T-helper 2 cell (primary cell): ENCODE measurements around the gene ST6GALNAC1.

ENCODE experiments used
- DNase-seq, 5 experiments: peaks; one replicate each; pipeline versions ENCODE4 v3.0.0 to v3.0.0-alpha.2; 2012 to 2022
- total RNA-seq, 2 donors: gene quantifications; one replicate each; lab custom pipeline; 2026; lab: John Stamatoyannopoulos, UW

Gene ST6GALNAC1, protein sequence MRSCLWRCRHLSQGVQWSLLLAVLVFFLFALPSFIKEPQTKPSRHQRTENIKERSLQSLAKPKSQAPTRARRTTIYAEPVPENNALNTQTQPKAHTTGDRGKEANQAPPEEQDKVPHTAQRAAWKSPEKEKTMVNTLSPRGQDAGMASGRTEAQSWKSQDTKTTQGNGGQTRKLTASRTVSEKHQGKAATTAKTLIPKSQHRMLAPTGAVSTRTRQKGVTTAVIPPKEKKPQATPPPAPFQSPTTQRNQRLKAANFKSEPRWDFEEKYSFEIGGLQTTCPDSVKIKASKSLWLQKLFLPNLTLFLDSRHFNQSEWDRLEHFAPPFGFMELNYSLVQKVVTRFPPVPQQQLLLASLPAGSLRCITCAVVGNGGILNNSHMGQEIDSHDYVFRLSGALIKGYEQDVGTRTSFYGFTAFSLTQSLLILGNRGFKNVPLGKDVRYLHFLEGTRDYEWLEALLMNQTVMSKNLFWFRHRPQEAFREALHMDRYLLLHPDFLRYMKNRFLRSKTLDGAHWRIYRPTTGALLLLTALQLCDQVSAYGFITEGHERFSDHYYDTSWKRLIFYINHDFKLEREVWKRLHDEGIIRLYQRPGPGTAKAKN
- 8.7 to 9.0 reads per million in 2 donors for total RNA-seq

DNA sequence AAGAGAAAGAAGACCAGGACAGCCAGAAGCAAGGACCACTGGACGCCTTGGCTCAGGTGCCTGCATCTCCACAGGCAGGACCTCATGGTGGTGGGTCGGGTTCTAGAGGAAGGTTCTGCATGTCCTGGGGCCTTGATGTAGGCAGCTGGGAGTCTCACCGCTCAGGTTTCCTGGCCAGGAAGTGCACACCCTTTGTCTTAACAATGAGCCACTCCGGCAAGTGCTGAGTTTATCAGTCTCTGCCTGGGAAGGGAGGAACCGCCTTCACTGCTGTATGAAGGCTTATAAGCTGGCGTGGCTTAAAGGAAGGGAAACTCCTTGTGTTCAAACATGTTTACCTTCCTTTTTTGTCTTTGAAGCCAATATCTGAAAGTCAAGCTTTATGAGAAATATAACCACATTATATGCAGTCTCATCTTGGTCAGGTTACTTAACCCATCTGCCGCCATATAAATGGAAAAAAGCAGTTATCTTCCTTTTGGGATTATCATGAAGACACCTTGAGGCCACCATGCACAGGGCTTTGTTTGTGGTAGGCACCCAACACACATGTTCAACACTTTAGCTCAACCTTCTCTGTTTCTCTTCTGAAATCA, at the start of gene ST6GALNAC1:
ST6GALNAC1 (minus strand) TSS at position 205 of the 596 bp plus-strand sequence; CDS start at position 86, 119 bp downstream.
- peak in 1 of 5 experiments; percentile 63 for DNase-seq

DNA sequence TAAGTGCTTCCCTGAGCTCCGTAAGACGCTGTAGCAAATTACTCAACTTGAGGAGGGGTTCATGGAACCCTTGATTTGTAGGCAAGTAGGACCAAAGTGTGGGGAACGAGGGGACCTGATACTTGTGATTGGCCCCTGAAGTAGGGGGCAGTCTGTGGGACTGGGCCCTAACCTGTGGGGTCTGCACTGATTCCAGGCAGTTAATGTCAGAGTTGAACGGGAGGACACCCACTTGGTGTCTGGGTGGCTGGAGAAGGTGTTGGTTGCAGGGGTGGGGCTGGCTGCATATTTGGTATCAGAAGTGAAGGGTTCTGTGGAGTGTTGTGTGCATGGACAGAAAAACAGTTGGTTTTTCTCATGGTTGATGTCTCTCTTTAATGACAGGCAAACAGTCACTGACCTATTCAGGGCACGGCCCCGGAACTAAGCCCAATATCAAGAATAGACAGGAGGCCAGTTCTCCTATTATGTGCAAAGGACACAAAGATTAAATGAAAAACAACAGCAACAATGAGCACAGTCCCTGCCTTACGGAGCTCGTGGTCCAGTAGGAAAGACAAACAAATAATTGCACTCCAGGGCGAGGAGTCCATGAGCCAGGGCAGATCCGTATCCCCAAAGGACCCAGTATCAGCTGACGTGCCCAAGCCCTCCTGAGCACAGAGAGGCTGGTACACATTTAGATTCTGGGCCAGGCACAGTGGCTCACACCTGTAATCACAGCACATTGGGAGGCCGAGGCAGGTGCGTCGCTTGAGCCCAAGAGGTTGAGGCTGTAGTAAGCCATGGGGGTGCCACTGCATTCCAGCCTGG, 48.0 kb upstream of the ST6GALNAC1 start:
- no peak for DNase-seq

DNA sequence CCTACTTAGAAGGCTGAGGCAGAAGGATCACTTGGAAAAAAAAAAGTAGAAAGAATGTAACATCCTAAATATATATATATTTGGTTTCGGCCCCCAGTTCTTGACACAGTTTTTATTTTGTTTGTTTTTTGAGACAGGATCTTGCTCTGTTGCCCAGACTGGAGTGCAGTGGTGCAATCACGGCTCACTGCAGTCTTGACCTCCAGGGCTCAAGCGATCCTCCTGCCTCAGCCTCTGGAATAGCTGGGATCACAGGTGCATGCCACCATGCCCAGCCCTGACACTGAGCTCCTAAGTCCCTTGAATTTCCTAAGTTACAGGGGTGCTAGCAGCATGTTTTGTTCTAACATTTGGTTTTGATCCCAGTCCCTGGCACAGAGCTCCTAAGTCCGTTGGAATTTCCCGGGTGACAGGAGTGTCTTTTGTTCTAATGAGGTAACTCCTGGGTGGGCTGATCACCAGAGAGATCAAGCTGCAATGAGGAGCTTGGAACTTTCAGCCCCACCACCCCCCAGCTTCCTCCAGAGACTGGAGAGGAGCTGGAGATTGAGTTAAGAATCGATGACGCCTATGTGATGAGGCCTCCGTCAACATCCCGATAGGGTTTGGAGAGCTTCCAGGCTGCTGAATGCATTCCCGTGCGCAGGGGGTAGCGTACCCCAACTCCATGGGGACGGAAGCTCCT, 47.2 kb upstream of the ST6GALNAC1 start:
- no peak for DNase-seq

DNA sequence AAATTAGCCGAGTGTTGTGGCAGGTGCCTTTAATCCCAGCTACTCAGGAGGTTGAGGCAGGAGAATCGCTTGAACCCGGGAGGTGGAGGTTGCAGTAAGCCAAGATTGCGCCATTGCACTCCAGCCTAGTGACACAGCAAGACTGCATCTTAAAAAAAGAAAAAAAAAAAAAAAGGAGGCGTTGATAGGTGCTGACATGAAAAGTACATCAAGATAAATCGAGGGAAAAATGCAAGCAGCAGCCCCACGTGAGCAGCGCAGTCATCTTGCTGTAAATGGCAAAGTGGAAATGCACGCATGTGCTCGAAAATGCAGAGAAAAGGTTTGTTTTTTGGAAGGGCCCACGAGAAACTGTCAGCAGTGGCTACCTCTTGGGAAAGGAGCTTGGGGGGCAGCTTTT, 46.3 kb upstream of the ST6GALNAC1 start:
- DNase-seq: no peak

DNA sequence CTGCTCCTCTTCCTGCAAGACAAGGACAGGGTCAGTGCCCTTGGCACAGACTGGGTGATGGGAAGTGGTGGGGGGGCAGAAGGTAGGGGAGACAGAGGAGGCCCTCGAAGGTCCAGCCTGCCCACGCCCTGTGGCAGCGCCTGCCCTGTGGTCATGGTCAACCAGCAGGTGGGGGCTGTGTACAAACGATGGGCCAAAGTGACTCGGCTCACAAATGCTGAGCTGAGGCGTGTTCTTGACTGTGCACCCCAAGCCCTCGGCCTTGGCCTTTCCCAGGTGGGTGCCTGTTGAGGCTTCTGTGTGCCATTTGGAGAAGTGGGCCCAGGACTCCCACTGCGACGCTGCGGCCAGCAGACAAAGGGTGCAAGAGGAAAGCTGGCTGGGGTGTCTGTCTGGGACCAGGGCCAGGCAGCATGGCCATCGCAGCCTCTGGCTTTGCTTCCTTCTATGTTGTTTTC, 44.6 kb upstream of the ST6GALNAC1 start:
- no peak for DNase-seq

DNA sequence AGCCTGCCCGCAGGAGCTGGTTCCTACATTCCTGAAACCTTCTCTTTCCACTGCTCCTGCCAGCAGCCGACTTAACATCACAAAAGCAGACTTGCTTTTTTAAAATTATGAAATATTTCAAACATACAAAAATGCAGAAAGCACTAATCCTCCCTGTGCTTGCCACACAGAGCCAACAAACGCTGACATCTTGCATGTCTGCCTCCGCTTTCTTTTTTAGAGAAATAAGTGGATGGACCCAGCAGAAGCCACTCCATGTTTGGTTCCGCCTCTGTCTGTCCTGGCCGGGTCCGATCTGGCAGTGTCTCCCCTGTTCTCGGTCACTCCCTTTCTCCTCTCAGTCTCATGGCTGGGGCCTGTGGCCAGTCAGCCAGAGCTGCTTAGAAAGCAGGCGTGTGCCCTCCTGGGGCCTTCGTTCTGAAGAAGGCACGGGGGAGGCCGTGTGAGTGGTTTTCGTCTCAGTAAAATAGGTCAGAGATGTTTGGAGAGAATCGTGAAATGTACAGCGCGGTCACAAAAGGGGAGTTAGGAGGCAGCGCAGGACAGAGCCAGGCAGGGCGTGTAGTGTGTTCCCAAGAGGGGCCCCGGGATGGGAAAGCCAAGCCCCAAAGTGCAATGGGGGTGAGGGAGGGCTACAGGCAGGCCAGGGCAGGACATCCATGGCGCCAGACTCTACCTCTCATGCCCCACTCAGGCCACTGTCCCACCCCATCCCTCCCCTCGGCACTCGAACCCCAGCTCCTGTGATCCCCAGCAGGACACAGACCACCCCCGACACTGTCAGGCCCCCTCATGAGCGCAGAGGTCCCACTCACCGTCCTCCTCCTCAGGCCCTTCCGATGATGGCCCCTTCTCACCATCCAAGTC, 44.0 kb upstream of the ST6GALNAC1 start:
- no peak for DNase-seq

DNA sequence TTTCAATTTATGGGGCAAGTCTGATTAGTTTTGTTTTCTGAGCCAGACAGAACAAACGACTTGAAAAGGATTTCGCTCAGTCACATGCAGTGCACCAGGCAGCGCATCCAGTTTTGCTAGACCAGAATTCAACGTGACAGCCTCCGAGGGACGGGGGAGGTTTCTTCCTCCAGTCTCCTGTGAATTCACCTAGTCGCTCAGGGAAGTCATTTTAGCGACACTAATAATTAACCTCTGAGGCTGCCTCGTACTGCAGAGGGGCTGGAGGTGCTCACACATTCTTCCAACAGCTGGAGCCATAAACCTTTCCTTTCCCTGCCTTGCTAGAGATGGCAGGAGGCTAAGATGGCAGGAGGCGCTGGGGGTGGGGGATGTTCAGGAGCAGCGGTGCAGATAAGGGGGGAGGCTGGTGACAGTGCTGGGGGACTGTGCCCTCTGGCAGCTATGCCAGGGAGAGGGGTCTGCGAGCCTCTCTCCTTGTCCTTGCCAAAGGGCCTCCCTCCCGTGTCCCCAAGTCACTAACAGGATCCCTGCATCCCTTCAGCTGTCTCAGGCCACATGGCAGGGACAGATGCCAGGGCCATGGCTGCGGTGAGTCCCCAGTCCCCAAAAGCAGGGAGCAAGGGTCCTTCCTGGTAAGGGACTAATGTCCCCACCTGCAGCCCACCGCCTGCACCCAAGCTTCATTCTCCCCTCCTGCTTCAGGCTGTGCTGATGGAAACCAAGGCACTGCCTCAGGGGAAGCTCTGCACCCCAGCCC, 43.2 kb upstream of the ST6GALNAC1 start:
- no peak for DNase-seq

DNA sequence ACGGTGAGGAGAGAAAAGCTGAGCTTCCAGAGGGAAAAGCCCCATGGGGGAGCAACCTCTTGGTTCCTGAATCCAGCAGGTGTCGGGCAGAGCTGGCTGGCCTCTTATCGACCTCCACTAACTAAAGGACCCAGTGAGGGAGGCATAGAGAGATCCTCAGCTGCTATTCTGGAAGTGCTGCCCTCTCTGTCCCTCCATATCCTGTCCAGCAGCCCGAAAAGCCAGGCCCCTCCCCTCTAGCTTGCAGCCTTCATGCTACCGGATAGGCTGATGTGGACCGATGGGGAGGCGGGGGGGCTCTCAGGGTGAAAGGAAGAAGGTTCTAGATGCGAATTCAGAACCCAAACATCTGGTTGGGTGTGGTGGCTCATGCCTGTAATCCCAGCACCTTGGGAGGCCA, 42.3 kb upstream of the ST6GALNAC1 start:
- DNase-seq: no peak

DNA sequence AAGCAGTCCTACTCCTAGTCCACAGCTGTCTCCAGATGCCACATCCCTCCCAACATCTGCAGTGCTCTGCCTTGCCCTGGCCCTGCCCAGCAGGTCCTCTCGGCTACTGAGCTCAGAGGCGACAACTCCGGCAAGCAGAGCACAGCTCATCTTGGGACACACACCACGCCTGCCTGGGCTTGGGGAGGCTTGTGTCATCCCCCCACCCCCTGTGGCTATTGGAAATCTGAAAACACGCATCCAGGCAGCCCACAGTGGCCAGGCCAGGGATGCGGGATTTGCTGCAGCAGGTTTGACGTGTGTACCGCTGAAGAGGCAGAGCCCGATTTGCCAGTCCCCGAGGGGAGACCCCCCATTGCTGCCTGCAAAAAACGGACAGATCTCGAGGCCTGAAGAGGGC, 41.8 kb upstream of the ST6GALNAC1 start:
- DNase-seq: no peak

DNA sequence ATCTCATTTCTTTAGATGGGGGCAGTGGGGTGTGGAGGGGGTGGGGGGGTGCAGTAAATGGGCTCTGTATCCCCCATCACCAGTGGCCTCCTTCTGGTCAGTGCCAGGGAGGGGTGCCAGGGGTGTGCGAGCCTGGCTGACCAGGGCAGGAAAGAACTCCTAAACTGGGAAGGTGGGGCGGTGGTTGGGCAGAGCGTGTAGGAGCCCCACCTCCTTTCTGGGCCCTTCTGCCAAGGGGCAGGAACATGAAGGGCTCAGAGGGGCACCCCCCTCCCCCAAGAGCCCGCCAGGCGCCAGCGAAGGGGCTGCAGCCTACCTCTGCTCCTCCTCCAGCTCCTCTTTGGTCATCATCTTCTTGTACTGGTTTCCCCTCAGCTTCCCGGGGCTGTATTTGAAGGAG, 41.2 kb upstream of the ST6GALNAC1 start:
- DNase-seq: no peak

DNA sequence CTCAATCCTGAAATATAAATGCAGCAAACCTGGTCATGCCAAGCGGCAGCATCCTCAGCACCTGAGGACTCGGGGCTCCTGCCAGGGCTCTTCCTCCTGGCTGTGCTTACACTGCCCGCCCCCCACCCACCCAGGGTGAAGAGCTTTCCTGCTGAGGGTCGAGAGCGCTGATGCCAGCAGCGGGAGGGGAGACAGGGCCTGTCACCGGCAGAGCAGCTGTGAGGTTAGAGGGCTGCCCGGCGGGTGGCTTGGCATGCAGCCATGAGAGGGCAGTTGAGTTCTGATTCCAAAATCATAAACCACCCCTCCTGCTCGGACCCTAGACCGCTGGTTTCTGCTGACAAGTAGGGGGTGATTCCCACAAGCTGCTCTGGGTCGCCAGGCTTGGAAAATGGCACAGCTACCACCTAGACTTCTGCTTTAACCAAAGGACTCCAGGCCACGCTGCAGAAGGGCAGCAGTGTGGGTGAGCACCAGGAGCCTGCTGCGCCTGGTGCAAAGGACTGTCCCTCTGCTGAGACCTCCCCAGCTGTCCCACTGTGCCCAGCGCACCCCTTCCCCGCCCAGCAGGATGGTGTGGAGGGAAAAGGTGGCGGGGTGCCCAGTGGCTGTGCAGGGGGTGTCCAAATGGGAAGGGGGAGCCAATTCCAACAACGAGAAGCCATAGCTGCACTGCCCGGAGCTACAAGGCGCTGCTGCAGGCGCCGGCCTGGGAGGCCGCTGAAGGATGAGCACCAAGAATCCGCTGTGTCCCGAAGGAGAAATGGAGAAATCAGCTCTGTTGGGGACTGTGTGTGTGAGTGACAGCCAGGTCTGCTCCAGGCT, 40.6 kb upstream of the ST6GALNAC1 start:
- DNase-seq: no peak

DNA sequence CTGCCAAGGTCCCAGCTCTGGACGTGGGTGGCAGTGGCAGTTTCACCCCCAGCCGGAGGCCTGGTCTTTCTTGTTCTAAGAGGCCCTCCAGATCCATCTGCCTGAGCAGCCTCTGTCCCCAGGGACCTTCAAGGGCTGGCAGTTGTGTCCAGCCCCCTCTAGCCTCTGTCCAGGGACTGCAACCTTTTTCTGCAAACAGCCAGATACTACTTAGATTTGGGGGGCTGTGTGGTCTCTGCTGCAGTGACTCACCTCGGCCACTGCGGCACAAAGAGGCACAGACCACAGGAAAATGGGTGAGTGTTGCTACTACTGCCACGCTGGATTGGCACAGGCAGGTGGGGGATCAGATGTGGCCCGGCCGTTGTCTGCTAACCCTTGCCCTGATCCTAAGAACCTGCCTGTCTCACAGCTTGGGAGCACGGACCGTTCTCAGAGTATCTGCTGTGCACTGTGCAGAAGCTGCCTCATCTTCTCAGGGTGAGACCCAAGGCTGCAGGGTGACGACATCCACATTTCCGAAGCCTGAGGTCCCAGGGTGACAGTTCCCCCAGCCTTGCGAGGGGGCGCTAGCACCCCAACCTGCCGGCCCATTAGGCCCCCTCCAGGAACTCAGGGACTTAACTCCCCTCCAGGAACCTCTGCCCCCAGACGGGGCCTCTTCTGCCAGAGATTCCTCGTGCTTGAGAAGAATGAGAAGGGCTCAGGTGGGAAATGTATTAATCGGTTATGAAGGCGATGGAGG, 39.6 kb upstream of the ST6GALNAC1 start:
- DNase-seq: no peak

DNA sequence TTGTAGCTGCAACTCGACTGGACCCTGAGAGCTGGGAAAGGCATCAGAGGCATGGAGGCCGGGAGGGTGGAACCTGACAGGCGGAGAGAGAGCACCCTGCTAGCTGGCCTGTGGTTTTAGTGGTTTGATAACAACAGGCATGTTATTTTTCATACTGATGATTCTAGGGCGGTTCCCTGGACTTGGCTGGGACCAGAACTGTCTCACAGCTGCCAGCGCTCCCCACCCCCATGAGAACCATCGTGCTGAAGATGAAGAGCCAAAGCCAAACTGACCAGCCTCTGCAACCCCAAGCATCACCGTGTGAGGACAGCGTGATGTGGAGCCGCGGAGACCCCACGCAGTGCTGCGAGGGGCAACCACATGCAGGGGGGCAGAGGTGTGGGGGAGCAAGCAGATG, 38.7 kb upstream of the ST6GALNAC1 start:
- no peak for DNase-seq

DNA sequence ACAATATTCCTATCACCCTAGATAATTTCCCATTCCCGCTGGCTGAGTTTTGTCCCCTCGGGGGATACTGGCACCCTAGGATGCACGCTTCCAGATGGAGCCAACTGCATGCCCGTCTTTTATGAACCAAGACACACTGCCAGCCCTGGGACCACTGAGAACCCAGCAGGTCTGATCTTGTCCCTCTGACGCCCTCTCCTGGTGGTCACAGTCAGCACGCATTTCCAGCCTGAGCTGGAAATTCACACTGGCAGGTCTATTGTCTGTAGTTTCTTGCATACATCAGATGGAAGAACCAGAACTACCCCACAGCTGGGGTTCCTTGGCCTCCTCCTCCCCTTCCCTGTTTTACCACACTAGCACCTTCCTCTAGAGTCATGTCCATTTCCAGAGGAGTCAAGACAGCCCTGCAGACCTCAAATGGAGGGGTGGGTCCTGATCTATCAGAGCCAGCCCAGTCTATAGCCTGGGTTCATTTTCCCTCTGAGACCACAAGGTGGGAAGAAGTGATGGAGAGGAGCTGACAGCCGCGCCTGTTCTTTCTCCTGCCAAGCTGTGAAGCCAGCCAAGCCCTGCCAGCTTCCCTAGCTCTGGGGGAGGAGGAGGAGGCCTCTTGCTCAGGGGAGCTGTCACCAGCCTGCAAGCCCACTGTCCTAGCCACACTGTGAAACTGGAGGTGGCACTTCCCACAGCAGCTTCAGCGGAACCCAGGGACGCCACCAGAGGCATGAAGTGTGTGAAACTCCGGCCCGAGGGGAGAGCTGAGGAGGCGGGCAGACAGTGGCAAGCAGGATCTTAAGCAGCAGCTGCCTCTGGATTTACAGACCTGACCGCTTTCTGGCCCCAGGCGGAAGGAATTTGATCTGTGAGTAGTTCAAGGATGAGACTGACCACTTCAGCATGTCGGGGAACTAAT, 37.9 kb upstream of the ST6GALNAC1 start:
- peak in 4 of 5 experiments; percentile 39 to 78 (median 57) for DNase-seq

DNA sequence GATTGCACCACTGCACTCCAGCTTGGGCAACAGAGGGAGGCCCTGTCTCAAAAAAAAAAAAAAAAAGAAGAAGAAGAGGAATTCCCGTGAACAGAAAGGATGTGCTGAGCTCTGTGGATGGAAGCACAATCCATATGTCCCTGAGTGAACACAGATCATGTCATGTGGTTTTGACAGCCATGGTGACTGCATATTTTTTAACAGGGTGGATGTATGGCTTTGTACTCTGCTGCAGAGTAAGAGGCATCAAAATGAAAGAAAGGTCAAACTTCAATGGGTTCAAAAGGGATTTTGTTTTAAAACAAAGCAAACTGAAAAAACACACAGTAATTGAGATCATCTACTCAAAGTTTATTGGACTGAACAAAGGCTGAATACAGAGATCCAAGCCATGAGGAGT, 35.7 kb upstream of the ST6GALNAC1 start:
- DNase-seq: no peak

DNA sequence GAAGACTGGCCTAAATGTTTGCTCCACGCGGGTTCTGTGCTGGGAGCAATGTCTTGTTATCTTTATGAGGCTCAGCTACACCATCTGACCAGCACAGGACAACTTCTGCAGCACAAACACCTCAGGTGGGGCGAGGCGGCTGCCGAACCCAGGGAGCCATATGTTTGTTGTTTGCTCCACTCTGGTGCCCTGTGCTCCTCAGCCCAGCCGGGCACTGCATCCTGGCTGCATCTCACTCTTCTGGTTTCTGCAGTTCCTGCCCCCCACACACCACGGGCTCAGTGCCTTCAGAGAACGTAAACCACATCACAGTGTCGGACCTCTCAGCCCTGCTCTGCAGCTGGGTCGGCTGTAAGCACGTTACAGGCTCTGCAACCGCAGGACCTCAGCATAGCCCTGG, 34.8 kb upstream of the ST6GALNAC1 start:
- DNase-seq: peak in 3 of 5 experiments; percentile 11 to 72 (median 42)

DNA sequence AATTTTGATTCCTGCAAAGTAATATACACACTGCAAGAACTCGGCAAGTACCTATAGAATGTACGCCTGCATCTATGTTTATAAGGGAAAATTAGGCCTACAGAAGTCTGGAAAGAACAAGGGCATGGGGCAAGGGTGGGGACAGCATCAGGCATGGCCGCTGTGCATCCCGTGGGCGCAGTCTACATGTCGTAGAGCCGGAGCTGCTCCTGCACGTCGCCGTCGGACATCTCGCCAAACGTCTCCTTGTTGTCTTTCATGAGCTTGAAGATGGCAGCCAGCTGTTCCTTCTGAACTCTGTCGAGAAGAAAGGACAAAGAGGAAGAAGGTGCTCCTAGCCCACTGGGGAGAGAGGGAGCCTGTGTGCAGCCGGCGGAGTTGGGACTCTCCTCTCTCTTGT, 33.8 kb upstream of the ST6GALNAC1 start:
- DNase-seq: no peak

DNA sequence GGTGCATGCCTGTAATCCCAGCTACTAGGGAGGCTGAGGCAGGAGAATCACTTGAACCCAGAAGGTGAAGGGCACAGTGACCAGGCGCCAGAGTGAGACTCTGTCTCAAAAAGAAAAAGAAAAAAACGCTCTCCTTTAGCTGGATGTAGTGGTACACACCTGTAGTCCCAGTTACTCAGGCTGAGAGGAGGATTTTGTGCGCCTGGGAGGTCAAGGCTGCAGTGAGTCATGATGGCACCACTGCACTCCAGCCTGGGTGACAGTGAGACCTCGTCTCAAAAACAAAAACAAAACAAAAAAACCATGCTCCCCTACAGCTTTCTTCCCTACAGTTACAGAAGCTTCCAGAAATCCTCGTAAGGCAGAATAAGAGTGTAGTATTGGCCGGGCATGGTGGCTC, 33.1 kb upstream of the ST6GALNAC1 start:
- no peak for DNase-seq
